GM21367 (cell line): ENCODE measurements around the gene TLK2.

ENCODE experiments used
- ATAC-seq: cut with Tn5 transposase; IDR thresholded peaks from one replicate; pipeline ENCODE4 v1.9.1; 2021; ENCODE audit not compliant: unreplicated experiment

The TLK2 gene

DNA sequence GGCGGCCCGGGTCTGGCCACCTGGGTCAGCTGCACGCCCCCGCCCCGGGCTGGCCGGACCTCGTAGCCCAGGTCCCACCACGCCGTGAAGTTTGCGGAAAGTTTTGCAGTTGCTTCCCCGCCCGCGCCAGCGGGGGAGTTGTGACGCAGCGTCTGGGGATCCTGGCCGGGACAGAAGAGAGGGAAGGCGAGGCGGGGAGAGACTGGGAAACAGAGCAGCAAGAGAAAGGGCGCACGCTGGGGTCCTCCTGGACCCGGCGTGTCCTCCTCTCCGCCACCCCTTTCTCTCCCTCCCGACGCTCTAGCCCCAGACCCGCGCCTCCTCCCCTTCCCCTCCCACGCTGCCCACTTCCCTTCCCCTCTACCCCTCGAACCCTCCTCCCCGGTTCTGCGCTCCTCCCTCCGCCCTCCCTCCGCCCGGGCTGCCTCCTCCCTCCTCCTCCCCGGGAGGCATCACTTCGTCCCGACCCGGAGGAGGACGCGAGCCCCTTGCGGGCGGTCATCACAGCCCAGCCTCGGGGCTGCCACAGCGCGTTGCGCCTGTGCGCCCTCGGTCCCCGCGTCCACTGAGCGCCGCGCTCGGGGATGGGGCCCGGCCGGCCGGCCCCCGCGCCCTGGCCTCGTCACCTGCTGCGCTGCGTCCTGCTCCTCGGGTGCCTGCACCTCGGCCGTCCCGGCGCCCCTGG is 148.7 kb downstream of the TLK2 start, which contains the start of gene MRC2:
MRC2 (plus strand) TSS at position 452 of the 685 bp plus-strand sequence; CDS start at position 585, 133 bp downstream.
- ATAC-seq: no peak

DNA sequence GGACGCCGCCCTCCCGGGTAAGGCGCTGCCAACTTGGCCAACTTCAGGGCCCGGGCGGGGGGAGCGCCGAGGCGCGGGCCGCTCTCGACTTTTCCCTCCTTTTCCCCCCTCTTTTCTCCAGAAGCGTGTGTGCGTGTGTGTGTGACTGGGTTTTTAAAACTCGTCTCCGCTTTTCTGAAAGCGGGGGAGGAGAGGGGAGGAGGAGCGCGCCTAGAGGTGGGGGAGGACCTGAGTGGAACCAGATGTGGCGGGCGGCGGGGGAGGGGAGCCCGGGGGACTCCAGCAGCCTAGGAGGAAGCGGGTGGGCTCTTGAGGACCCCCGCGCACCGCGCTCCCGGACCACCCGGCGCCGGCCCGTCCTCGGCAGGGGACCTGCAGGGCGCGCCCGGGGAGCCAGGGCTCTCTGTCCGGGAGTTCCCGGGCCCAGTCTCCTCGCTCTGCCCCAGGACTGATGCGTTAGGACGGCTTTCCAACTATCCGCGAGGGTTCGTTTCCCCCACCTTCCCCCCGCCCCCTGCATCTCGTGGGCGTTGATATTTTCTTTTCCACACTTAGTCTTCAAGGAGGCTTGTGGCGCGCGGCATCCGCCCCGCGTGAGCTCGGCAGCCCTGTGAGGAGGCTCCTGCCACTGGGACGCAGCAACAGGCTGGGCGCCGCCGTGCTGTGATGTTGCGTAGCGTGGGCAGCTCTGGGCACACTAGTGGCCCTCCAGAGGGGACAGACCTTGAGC is 149.4 kb downstream of the TLK2 start:
- ATAC-seq: no peak

DNA sequence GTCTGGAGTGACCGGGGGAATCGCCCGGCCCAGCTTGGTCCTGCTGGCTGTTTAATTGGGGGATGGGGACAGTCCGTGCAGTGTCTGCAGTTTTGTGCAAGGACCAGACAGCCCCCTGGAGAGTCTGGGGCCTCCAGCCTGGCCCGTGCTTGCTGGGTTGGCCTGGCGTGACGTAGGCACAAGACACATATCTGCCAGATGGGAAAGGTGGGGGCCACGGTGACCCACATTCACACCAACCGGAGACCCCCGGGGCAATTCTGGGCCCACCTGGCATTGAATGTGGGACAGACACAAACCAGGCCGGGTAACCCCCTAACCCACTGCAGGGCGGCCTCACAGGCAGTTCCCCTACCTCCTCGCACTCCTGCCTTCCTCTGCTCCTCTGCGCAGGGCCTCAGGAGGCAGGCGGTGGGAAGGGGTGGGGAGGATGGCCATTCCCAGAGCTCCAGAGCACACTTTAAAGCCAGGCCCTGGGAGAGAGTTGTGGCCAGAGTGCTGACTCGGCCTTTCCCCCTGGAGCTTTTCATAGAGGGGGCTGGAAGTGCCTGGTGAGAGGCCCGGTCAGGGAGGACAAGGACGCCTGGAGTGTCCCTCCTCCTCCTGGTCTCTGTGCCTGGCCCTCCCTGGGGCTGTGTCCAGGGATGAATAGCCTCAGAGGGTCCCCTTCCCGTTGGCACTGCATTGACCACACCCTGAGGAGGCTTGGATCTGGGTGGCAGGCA is 150.4 kb downstream of the TLK2 start:
- ATAC-seq: no peak

DNA sequence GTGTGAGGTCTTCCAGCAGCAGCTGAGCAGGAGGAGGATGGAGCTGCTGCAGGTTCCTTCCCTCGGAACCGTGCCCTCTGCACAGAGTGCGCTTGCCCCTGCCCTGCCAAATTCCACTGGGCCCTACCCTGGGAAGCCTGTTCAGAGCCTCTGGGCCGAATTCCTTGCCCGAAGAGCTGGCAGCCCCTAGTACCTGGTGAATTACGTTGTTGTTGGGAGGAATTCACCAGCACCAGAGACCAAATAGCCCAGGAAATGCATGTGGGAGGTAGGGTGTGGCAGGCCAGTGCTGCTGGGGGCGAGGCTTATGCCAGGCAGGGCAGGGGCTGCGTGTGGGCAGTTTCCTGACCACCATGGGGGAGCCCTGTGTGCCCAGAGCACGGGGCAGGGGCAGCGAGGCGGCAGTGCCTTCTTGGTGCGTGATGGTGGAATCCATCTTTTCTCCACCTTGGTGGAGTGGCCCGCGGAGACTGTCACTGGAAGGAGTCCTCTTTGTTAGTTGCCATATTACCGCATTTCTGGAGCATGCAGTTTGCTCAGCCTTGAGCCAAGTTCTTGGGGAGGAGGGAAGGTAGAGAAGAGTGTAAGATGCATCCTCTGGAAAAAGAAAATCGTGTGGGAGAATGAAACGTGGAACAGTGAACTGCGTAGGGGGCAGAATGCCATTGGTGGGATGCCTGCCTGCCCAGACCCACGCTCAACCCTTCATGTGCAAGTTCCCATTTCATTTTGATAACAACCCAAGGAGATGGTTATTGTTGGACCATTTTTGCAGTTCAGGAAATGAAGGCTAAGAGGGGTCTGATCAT is 151.1 kb downstream of the TLK2 start:
- no peak for ATAC-seq

DNA sequence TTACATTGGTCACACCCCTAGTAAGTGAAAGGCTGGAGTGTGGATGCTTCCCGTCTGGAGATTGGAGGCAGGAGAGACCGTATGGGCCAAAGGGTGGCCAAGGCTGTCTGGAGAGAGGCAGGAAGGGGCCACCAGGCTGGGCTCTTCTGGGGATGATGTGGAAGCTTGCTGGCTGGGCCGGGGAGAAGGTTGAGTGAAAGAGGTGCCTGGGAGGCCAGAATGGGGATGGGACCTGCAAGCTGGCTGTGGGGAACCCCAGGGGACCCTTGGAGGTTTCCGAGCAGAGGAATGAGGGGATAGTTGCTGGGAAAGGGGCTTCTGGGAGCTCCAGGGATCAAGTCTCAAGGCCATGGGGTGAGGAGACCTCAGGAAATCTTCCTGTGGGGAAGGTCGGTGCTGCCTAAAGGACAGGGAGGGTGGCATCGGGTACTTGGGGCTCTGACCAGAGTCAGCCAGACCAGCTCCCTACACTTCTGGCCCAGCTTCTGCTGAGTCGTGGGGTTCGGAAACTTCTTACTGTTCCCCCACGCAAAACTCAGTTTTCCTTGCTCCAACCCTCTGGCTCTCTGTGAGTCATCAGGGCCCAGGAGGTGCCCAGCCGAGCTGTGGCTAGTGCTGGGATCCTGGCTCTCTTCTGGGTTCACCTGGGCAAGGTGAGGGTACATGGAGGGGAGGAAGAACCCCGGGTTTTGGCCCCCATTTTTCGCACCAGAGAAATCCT is 151.9 kb downstream of the TLK2 start:
- ATAC-seq: no peak

DNA sequence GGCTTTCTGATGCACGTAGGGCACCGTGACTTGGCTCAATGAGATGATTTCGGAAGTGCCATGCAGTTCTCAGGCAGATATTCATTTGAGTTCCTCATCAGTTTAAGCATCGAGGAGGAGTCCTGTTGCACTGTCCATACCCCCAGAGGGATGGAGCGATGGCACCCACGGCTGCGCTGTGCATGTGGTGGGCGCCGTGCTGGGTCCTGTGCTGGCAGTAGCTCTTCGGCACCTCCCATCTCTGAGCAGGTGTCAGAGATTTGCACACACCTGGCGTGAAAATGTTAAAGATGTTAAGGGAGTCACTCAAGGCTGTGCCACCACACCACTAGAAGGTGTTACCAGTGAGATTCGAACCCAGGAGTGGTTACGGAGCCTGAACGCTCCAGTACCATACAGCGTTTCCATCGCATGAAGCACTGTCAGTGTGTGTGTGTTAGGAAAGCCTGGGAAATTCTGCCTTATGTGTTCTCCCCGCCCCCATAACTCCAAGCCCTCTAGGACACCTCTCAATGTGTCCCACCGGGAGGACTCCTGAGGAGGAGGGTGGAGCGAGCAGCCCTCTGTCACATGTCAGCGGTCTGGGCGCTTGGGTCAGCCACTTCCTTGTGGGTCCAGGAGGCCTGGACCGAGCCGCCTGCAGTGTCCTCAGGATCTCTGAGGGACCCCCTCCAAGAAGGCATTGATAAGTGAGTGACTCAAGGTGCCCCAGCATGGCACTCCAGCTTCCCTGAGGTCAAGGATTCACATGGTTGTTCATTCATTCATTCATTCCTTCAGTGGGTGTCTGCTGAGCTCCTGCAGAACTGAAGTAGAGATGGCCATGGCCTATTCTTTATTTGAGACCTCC is 152.7 kb downstream of the TLK2 start:
- no peak for ATAC-seq

DNA sequence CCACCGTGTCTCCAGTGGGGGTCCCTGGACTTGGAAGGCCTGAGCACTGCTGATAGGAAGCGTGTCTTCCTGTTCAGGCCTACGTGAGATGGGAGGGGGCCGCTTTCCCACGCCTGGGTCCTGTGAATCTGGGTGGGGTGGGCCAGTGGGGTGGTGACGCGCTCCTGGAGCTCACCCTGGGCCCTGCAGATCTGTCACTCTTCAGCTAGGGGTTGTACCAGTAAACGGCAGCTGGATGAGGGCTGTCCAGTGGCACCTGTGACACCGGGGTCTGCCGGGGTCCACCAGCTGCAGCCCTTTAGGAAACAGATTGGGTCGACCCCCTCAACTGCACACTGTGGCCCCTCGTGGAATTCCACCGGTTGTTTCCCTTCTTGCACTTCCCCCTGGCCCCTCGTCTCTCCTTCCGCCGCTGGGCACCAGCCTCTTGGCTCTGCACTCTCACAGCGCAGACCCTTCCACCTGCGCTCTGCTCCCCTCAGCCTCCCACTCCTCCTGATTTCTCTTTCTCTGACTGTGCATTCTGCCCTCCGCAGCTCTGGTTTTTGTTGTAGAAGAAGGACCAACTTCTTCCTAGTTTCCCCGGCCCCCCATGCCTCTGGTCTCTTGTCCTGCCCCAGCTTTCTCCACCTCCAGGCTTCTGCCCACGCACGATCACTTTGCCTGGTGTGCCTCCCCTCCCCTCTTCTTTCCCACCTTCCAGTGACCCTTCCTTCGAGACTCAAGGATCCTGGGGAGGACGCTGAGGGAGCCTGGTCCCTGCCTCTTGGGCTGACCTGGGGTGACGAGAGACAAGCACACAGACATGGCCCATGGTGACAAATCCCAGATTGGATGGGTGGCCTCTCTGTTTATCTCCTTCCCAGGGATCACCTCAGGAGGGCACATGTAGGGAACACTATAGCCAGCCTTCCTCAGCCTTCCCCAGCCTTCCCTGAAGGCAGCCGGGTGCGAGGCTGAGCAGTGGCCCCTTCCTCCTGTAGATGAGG is 153.6 kb downstream of the TLK2 start:
- no peak for ATAC-seq

DNA sequence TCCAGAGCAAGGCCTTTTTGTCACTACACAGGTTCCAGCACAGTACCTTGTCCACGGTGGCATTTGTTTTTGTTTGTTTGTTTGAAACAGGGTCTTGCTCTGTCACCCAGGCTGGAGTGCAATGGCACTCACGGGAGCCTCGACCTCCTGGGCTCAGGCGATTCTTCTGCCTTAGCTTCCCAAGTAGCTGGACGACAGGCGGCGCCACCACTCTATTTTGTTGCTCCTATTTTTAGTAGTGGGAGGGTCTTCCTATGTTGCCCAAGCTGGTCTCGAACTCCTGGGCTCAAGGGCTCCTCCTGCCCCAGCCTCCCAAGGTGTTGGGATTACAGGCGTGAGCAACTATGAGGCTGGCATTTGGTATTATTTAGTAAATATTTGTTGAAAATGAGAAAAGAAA is 159.2 kb downstream of the TLK2 start:
- ATAC-seq: no peak

DNA sequence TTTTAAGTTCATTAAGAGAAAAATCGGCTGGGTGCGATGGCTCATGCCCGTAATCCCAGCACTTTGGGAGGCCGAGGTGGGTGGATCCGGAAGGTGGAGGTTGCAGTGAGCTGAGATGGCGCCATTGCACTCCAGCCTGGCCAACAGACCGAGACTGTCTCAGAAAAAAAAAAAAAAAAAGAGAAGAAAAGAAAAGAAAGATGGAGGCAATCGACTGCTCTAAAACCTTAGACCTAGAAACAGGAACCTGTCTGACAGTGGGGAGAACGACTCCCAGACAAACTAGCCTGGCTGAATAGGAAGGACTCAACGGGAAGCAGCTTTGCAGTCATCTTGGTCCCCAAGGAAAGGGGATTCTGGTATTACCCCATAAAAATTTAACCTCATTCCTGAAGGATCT is 162.5 kb downstream of the TLK2 start:
- no peak for ATAC-seq

DNA sequence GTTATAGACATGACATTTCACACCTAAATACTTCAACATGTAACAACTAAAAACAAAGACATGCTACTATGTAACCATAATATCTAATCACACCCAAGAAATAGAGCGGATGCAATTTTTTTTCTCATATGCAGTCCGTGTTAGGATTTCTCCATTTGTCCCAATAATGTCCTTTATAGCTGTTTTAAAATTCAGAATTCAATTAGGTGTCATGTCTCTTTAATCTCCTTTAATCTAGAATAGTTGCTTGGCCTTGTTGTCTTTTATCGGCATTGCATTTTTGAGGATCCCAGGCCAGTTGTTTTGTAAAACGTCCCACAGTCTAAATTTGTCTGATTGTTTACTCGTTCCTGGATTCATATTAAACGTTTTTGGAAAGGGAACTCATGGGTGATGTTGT is 163.3 kb downstream of the TLK2 start:
- ATAC-seq: no peak

DNA sequence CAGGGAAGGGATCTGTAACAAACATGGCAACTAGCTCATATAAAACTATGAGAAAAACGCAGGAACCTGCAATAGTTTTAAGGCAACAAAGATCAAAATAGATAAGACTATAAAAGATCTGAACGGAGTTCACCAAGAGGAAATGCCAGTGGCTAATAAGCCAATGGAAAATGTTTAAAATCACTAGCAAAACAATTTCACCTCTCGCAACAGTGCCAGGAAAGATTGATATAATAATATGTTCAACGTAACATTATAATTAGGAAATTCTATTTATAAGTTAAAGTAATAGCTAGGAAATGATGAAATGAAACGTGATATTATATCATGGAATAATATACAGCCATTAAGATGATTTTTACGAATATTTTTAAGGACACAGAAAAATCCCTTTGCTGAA is 164.9 kb downstream of the TLK2 start:
- ATAC-seq: no peak

DNA sequence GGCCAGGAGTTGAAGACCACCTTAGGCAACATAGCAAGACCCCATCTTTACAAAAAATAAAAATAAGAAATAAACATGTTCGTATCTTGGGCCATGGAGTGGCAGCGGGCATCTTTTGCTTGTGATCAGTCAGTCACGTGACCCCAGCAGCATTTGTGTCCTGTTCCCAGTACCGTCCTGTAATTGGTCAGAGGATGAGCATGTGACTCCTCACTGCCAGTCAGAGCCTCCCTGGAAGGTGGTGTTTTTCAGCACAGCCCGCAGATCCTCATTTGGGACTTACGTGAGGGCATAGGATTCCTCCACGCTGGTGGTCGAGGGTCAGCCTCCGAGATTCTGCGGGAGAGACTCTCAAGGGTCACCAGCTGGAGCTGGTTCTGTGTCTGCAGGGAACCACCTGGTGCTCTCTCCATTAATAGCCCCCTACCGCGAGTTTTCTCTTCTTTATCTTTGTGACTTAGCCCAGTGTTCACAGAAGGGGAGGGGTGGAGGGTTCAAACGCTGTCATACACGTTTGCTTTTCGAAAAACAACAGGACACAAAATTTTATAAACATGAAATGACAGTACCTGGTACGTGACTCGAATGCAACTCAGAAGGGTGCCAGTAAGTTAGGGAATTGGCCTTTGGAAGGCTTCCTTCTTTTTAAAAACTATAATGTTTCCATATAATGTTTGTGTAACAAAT is 166.0 kb downstream of the TLK2 start:
- no peak for ATAC-seq

DNA sequence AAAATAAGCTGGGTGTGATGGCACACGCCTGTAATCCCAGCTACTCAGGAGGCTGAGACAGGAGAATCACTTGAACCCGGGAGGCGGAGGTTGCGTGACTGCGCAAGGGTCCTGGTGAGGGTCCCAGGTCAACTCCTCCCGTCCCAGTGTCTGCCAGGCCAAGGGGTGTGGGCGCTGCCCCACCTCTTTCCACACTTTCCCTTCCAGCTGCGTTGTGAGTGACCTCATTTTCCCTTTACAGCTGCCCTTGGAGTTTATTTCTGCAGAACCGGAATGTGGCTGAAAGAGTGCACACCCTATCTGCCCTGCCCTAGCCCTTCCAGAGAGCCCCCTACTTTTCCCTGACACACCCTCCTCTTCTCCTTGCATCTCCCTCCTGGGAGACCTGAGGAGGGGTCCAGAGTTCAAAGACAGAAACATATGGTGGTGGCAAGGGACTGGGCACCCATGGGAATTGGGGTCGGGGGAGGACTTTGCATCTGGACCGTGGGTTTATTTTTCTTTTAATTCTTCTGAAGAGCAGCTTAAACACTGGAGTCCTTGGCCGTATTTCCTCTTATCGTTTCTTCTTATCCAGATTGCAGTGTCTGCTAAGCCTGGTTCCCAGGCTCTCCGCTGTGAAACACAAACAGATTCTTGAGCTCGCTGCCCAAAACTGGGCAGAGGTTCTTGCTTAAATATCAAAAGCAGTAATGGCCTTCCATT is 169.8 kb downstream of the TLK2 start:
- ATAC-seq: no peak

DNA sequence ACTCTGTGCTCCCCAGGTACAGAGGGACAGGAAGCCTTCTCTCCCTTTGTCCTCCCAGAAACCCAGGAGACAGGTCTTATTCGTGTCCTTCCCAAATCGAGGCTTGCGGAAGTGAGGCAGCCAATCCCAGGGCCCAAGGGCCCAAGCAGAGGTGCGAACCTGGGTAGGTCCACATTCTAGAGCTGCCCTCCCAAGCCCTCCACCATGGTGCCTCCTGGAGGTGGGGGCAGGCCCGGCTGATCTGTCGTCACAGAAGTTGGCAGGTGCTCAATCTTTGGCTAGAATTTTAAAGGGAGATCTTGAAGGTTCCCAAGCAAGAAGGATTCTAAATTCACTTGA is 170.3 kb downstream of the TLK2 start:
- no peak for ATAC-seq

DNA sequence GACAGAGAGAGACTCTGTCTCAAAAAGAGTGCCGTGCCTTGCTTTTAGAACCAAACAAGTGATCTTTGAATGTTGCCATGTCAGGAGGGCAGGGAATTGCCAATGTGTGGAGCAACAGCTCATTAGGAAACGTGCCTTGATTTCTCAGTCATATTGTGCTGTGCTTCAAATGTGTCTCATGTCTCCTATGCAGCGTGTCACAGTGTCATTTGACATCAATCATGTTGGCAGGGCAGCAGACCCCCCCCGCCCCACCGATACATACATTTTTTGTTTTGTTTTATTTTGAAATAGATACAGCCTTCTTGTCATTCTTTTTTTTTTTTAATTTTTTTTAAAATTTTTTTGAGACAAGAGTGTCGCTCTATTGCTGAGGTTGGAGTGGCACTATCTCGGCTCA is 170.9 kb downstream of the TLK2 start:
- ATAC-seq: no peak

DNA sequence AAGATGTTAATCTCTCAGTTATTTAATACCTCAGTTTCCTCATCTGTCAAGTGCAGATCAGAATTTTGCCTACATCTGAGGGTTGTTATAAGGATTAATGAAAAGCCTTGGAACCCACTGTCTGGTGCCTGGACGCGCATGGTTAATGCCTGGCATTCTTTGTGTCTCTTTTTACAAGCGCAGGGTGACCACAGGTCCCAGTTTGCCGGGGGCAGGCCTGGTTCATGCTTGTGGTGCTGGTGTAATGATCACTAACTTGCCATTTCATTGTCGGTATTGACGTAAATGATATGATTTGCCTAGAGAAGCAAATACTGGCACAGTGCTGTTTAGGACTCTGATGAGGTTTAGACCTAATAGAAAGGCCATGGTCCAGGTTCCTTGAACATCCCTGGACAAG is 172.0 kb downstream of the TLK2 start:
- no peak for ATAC-seq

DNA sequence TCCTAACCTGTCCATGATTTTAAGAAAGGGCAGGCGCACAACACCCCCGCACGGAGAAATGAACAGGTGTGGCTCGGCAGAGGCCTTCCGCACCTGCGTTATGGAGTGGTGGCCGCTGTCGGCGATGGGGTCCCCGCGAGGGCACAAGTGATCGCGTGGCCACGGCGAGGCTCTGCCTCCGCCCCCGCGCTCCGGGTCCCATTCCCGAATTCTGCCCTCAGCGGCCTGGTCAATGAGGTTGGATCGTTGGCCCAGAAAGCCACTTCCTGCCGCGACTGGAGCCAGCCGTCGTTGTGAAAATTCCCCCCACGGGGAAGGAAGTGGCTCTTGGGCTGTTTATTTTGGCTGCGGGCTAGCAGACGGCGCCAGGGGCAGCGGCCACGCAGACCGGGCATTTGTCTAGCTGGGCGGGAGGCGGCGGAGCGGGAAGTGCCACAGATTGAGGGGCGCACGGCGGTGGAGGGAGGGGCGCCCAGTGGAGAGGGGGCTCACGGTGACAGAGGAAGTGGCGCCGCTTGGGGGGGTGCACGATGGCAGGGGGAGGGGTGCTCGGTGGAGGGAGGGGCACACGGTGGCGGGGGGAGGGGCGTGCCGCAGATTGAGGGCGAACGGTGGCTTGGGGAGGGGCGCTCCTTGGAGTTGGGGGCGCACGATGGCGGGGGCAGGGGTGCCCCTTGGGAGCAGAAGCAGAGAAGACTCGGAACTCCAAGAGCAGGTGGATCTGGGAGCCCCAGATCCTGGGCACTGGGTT is 173.8 kb downstream of the TLK2 start:
- no peak for ATAC-seq
